GM19025 (cell line): ENCODE measurements around the gene DPYSL4.

Experiments
- ATAC-seq: cut with Tn5 transposase; IDR thresholded peaks from one replicate; pipeline ENCODE4 v1.9.1; 2021; ENCODE audit warnings: mild to moderate bottlenecking, low read depth, moderate library complexity; ENCODE audit not compliant: unreplicated experiment

The DPYSL4 gene

GRCh38 chr10:132162590-132163277, 24.0 kb upstream of the DPYSL4 start:
- ATAC-seq, result no peak

DNA sequence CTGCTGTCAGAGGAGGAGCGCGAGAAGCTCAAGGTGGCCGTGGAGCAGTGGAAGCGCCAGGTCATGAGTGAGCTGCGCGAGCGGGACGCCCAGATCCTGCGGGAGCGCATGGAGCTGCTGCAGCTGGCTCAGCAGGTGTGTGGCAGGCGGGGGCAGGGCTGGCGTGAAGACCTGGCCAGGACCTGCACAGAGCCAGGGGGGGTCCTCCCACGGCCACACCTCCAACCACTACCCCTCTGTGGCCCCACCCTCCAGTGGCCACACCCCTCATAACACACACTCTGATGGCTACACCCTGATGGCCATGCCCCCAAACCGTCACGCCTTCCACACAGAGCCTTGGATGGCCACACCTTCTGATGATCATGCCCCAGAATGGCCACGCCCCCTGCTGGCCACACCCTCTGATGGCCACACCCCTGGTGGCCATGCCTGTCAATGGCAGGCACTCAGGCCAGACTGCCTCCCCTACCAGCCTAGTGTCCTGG, 23.4 kb upstream of the DPYSL4 start:
- no peak for ATAC-seq

- no peak for ATAC-seq
Measured at GRCh38 chr10:132163826-132164515, 22.8 kb upstream of the DPYSL4 start.

- no peak for ATAC-seq
Measured at GRCh38 chr10:132164761-132165278, 21.9 kb upstream of the DPYSL4 start.

DNA sequence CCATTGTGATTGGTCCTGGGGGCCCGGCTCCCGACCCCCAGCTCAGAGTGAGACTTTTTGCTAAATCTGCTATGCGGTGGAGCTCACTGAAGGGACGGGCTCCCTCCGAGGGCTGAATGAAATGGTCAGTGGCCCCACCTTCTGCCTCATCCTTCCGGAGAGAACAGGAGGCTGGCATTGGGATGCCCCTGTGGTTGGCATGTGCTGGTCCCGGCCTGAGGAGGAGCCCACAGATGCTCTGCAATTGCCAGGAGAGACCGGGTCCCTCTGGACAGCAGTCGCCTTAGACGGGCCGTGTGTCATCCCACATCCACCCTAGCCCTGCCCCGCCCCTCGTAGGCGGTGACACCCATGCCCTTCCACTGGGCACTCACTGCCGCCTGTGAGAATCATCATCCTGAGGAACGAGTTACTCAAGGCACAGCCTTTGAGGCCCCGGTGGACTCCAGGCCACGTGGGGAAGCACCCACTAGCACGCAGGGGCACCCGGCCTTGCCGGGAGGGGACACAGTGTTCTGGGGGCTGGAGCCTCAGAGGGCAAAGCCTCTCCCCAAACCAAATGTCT, 21.2 kb upstream of the DPYSL4 start:
- ATAC-seq, result no peak

DNA sequence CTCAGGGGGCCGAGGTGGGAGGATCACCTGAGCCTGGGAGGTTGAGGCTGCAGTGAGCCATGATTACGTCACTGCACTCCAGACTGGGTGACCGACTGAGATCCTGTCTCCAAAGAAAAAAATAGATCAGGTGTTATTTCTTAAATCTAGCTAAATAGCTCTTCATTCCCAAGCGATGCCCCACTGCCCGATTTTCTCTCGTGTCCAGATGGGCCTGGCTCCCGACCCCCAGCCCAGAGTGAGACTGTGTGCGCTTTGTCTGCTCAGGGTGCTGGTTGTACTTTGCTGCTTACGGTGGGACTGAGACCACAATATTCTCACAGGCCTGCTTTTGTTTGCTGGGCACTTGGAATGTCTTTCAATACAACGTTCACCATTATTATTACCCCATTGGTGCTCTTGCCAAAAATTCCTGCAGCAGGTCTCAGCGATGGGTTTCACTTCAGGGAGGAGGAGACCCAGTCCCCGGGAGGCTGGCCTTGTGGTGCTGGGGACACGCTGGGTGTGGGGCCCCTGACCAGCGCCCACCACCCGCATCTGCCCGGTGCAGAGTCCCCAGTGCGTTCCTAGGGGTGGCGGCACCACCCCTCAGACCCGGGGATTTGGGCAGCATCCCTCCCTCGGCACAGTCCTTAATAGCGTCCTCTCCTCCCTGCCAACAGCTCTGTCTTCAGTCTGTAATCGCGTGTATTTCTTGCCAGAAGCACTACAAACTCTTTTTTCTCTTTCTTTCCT, 20.4 kb upstream of the DPYSL4 start:
- ATAC-seq, result no peak

DNA sequence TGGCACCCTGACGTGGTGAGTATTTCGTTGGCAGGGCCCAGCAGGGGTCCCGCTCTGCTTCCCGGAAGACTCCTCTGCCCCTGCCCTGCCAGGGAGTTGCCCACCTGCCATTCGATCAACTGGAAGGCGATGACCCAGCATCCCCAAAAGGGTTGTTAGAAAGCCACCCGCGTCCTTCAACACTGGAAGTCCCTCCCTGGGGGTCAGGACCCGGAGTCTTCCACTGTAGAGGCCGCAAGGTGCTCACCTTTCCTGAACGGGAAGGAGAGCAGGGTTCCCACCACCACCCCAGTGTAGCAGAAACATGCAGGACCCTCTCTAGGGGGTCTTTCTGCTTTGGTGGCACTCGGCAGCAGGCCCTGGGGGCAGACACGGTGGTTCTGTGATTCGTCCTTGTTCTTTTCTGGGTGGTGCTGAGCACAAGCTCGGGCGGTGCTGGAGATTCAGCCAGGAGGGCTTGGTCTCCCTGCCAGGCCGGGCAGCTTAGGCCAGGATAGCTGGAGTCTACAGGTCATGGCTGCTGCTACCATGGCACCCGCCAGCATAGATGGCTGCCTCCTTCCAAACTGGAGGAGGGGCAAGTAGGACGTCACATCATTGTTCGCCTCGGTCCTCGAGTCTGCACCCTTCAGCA, 19.6 kb upstream of the DPYSL4 start:
- ATAC-seq, result no peak

GRCh38 chr10:132167976-132168375, 18.8 kb upstream of the DPYSL4 start:
- no peak for ATAC-seq

GRCh38 chr10:132168571-132169030, 18.1 kb upstream of the DPYSL4 start:
- no peak for ATAC-seq

DNA sequence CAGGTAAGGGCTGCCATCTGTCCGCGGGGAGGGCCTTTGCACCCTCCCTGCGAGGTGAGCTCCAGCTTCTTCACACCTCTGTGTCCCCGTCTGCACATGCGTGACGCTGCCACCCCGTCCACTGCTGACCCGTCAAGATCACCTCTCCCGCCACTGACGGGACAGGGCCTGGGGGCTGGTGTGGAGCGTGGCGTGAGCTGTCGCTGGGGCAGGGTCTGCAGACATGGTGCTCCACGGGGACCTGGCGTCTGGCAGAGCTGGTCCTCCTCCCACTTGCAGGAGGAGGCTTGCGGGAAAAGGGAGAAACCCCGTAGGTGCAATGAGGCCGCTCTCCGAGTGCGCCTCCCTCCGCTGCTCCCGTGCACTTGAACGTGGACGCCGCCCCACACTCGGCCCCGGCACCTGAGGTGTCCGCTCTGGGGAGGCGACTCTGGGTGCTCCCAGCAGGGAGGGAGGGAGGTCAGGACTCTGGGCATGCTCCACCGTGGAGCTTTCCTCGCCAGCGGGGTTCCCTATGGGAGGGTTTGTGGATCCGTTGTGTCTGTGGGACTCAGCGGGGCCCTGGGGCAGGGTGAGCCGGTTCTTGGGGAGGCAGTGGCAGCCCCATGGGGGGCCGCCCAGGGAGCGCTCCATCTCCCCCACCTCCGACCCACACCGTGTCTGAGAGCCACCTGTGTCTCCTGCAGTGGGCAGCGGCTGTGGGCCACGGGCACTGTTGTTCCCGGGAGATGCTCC, 17.6 kb upstream of the DPYSL4 start:
- no peak for ATAC-seq

GRCh38 chr10:132169766-132170560, 16.8 kb upstream of the DPYSL4 start:
- no peak for ATAC-seq

GRCh38 chr10:132170561-132171361, 16.0 kb upstream of the DPYSL4 start:
- no peak for ATAC-seq

DNA sequence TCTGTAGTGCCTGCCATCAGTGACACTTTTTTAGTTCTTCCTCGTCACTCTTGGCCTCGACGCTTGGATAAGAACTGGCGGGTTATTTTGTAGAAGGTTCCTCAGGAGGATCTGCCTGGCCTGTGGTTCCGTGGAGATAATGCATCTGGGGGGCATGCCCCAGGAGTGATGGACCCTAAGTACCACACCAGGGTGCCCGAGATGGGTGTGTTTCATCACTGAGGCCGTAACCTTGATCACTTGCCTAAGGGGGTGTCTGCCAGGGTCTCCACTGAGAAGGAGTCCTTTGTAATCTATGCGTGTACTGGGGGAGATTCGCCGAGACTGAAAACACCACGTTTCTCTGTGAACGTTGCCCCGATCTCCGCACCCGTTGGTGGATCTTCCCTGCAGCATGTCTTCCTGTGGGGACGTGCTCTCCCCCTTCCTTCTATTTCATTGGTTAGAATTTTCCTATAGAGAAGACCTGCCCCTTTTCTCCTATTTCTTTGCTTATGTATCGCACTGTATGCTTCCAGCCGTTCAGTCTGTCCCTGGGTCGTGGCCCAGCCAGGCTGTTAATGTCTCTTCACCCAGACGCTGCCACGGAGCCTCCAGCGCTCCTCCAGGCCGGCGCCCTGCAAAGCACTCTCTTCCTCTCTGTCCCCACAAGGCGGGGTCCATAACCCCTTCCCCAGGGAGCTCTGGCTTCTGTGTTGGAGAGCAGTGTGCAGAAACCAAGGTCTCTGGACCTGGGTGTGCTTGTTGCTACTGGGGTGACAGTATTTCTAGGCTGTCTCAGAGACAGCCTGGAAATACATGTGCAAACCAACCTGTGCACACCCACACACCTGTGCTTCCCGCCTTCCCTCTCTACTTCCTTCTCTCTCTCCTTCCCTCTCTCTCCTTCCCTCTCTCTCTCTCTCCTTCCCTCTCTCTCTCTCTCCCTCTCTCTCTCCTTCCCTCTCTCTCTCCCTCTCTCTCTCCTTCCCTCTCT, 14.4 kb upstream of the DPYSL4 start:
- no peak for ATAC-seq

- ATAC-seq, result no peak
Measured at GRCh38 chr10:132173185-132173584, 13.6 kb upstream of the DPYSL4 start.

- ATAC-seq, result no peak
Measured at GRCh38 chr10:132174237-132174636, 12.5 kb upstream of the DPYSL4 start.

- no peak for ATAC-seq
Measured at GRCh38 chr10:132175408-132175807, 11.3 kb upstream of the DPYSL4 start.
